ENCODE measurements around the gene KCNC4.

- TF ChIP-seq, protein P1, sequence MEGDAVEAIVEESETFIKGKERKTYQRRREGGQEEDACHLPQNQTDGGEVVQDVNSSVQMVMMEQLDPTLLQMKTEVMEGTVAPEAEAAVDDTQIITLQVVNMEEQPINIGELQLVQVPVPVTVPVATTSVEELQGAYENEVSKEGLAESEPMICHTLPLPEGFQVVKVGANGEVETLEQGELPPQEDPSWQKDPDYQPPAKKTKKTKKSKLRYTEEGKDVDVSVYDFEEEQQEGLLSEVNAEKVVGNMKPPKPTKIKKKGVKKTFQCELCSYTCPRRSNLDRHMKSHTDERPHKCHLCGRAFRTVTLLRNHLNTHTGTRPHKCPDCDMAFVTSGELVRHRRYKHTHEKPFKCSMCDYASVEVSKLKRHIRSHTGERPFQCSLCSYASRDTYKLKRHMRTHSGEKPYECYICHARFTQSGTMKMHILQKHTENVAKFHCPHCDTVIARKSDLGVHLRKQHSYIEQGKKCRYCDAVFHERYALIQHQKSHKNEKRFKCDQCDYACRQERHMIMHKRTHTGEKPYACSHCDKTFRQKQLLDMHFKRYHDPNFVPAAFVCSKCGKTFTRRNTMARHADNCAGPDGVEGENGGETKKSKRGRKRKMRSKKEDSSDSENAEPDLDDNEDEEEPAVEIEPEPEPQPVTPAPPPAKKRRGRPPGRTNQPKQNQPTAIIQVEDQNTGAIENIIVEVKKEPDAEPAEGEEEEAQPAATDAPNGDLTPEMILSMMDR (conservative IDR thresholded peaks at IDR 0.05; ENCODE audit: low read length), result no peak
- TF ChIP-seq EZH2phosphoT487 (IDR thresholded peaks at IDR 0.05; ENCODE audit: borderline replicate concordance, low read depth, low read length), result no peak
Observed at GRCh38 chr1:110200190-110200589, 9.9 kb upstream of the KCNC4 start.
